Natural killer cell treated with Interleukin-12 subunit alpha and Interleukin-12 subunit beta and Interleukin-15 and Interleukin-18, amount 100 ng/mL, for 72 hours (primary cell): ENCODE results near the gene USH1C. TPM values are rescaled to one million over a fixed set of nuclear protein-coding genes. Genes with fewer than 3 reads are reported as not detected.
A peak's percentile ranks its signal among the peaks of the same experiment; 100 is the strongest.

ENCODE experiments used
- ATAC-seq, 2 donors: fragments of 150-1000 bp; cut with Tn5 transposase in 1 of 2; sonication (Bioruptor Pico), chemical (Tn5 transposase) in 1 of 2; 2 replicates each; pipeline ENCODE4 v1.10.0; 2021
- DNase-seq: peaks from one replicate; pipeline ENCODE4 v3.0.0; 2022; ENCODE audit warnings: low spot score
- H3K27ac Mint-ChIP-seq, 2 donors: 1 replicate in 1 of 2; 2 replicates in 1 of 2; pipeline ENCODE4 v1.8.0; 2022; ENCODE audit warnings: mixed read lengths in 2 of 2, mild to moderate bottlenecking in 1 of 2, moderate library complexity in 1 of 2
- H3K27me3 Mint-ChIP-seq, 2 donors: 1 replicate in 1 of 2; 2 replicates in 1 of 2; pipeline ENCODE4 v1.8.0; 2022; ENCODE audit warnings: mixed read lengths in 2 of 2
- H3K36me3 Mint-ChIP-seq: one replicate; pipeline ENCODE4 v1.8.0; 2022; ENCODE audit warnings: mixed read lengths
- H3K4me1 Mint-ChIP-seq, 2 donors: 1 replicate in 1 of 2; 2 replicates in 1 of 2; pipeline ENCODE4 v1.8.0; 2022; ENCODE audit warnings: low read depth in 2 of 2, mixed read lengths in 2 of 2, mild to moderate bottlenecking in 1 of 2
- H3K4me3 Mint-ChIP-seq: one replicate; pipeline ENCODE4 v1.8.0; 2022; ENCODE audit warnings: mixed read lengths
- H3K9me3 Mint-ChIP-seq: 2 replicates; pipeline ENCODE4 v1.8.0; 2022; ENCODE audit warnings: mixed read lengths
- total RNA-seq, 2 donors: library from RNA; stranded (reverse); gene quantifications; one replicate each; pipeline ENCODE4 v1.2.3, GENCODE V29; 2022

Gene USH1C
- total RNA-seq, 2 donors from 2014 or later = not detected

- ATAC-seq = no peak
- DNase-seq = no peak
- H3K4me3 Mint-ChIP-seq = no peak overlapping the region
- no peaks in the 10 kb centered on the region for H3K36me3 Mint-ChIP-seq
- H3K4me1 Mint-ChIP-seq = peaks cover 0 to 2% of the 10 kb centered on the region in 2 donors
- no peak overlapping the region for H3K27ac Mint-ChIP-seq
- H3K9me3 Mint-ChIP-seq = no peaks in the 10 kb centered on the region
- peaks cover 14 to 15% of the 10 kb centered on the region in 2 donors for H3K27me3 Mint-ChIP-seq
These were observed 36.4 kb downstream of the USH1C start for GRCh38 chr11:17507773-17508172.

GRCh38 chr11:17506942-17507341 is 37.3 kb downstream of the USH1C start:
- ATAC-seq = no peak
- Mint-ChIP-seq H3K36me3 (no peaks in the 10 kb centered on the region), H3K27me3 (peaks cover 11 to 12% of the 10 kb centered on the region in 2 donors), H3K4me3 (no peak overlapping the region), H3K9me3 (no peaks in the 10 kb centered on the region), H3K27ac (no peak overlapping the region), H3K4me1 (peaks cover 0 to 2% of the 10 kb centered on the region in 2 donors)
- no peak for DNase-seq

GRCh38 chr11:17506314-17506713 is 37.9 kb downstream of the USH1C start:
- no peaks in the 10 kb centered on the region for H3K9me3 Mint-ChIP-seq
- H3K27ac Mint-ChIP-seq = no peak overlapping the region
- no peak for ATAC-seq
- H3K36me3 Mint-ChIP-seq = no peaks in the 10 kb centered on the region
- peaks cover 7 to 10% of the 10 kb centered on the region in 2 donors for H3K27me3 Mint-ChIP-seq
- peaks cover 0 to 2% of the 10 kb centered on the region in 2 donors for H3K4me1 Mint-ChIP-seq
- H3K4me3 Mint-ChIP-seq = no peak overlapping the region
- DNase-seq = no peak

- Mint-ChIP-seq H3K27me3 (peaks cover 7 to 10% of the 10 kb centered on the region in 2 donors), H3K4me1 (peaks cover 0 to 2% of the 10 kb centered on the region in 2 donors), H3K9me3 (no peaks in the 10 kb centered on the region), H3K36me3 (no peaks in the 10 kb centered on the region), H3K27ac (no peak overlapping the region), H3K4me3 (no peak overlapping the region)
- DNase-seq (no peak), ATAC-seq (no peak)
These were observed 39.1 kb downstream of the USH1C start for GRCh38 chr11:17505146-17505545.

- Mint-ChIP-seq H3K27ac (no peak overlapping the region), H3K4me1 (peaks cover 0 to 2% of the 10 kb centered on the region in 2 donors), H3K9me3 (no peaks in the 10 kb centered on the region), H3K27me3 (peaks cover 7 to 10% of the 10 kb centered on the region in 2 donors), H3K4me3 (no peak overlapping the region), H3K36me3 (no peaks in the 10 kb centered on the region)
- DNase-seq = no peak
- ATAC-seq = peak; percentile 46 to 62
These were observed 39.7 kb downstream of the USH1C start for GRCh38 chr11:17504330-17505107.

GRCh38 chr11:17502630-17503029 is 41.6 kb downstream of the USH1C start:
- Mint-ChIP-seq H3K36me3 (no peaks in the 10 kb centered on the region), H3K4me3 (no peak overlapping the region), H3K9me3 (no peaks in the 10 kb centered on the region), H3K27ac (no peak overlapping the region), H3K4me1 (peaks cover 0 to 2% of the 10 kb centered on the region in 2 donors), H3K27me3 (peaks cover 0 to 3% of the 10 kb centered on the region in 2 donors)
- DNase-seq (no peak), ATAC-seq (no peak)

- H3K27ac Mint-ChIP-seq = no peak overlapping the region
- H3K4me1 Mint-ChIP-seq = peaks cover 0 to 2% of the 10 kb centered on the region in 2 donors
- H3K36me3 Mint-ChIP-seq = no peaks in the 10 kb centered on the region
- no peaks in the 10 kb centered on the region for H3K27me3 Mint-ChIP-seq
- DNase-seq (no peak), ATAC-seq (no peak)
- no peak overlapping the region for H3K4me3 Mint-ChIP-seq
- no peaks in the 10 kb centered on the region for H3K9me3 Mint-ChIP-seq
These were observed 43.5 kb downstream of the USH1C start for GRCh38 chr11:17500673-17501072.

- DNase-seq = no peak
These were observed 45.7 kb downstream of the USH1C start for GRCh38 chr11:17498475-17498874.

GRCh38 chr11:17498058-17498457 is 46.2 kb downstream of the USH1C start:
- H3K4me1 Mint-ChIP-seq = no peaks in the 10 kb centered on the region
- no peak overlapping the region for H3K27ac Mint-ChIP-seq
- H3K36me3 Mint-ChIP-seq = no peaks in the 10 kb centered on the region
- peaks cover 0 to 3% of the 10 kb centered on the region in 2 donors for H3K27me3 Mint-ChIP-seq
- H3K4me3 Mint-ChIP-seq = no peak overlapping the region
- DNase-seq (no peak), ATAC-seq (no peak)
- no peaks in the 10 kb centered on the region for H3K9me3 Mint-ChIP-seq

More at GRCh38 chr11:17498475-17498874, 45.7 kb downstream of the USH1C start:
- Mint-ChIP-seq H3K9me3 (no peaks in the 10 kb centered on the region), H3K36me3 (no peaks in the 10 kb centered on the region), H3K4me3 (no peak overlapping the region), H3K4me1 (no peaks in the 10 kb centered on the region), H3K27ac (no peak overlapping the region), H3K27me3 (peaks cover 0 to 2% of the 10 kb centered on the region in 2 donors)
- ATAC-seq = no peak

- no peak overlapping the region for H3K4me3 Mint-ChIP-seq
- H3K27me3 Mint-ChIP-seq = peaks cover 0 to 5% of the 10 kb centered on the region in 2 donors
- ATAC-seq (no peak), DNase-seq (no peak)
- no peaks in the 10 kb centered on the region for H3K9me3 Mint-ChIP-seq
- no peaks in the 10 kb centered on the region for H3K4me1 Mint-ChIP-seq
- H3K27ac Mint-ChIP-seq = no peak overlapping the region
- H3K36me3 Mint-ChIP-seq = no peaks in the 10 kb centered on the region
These were observed 47.8 kb downstream of the USH1C start for GRCh38 chr11:17496406-17496805.

- Mint-ChIP-seq H3K4me1 (no peaks in the 10 kb centered on the region), H3K36me3 (no peaks in the 10 kb centered on the region), H3K9me3 (no peaks in the 10 kb centered on the region), H3K4me3 (no peak overlapping the region), H3K27ac (no peak overlapping the region), H3K27me3 (peaks cover 7 to 9% of the 10 kb centered on the region in 2 donors)
- ATAC-seq (no peak), DNase-seq (no peak)
These were observed 50.2 kb downstream of the USH1C start for GRCh38 chr11:17494019-17494418.

- DNase-seq (no peak), ATAC-seq (no peak)
- H3K27ac Mint-ChIP-seq = no peak overlapping the region
- H3K9me3 Mint-ChIP-seq = no peaks in the 10 kb centered on the region
- H3K27me3 Mint-ChIP-seq = peaks cover 14 to 15% of the 10 kb centered on the region in 2 donors
- H3K36me3 Mint-ChIP-seq = no peaks in the 10 kb centered on the region
- H3K4me3 Mint-ChIP-seq = no peak overlapping the region
- H3K4me1 Mint-ChIP-seq = no peaks in the 10 kb centered on the region
These were observed 53.3 kb downstream of the USH1C start for GRCh38 chr11:17490938-17491337.

- DNase-seq (no peak), ATAC-seq (no peak)
- Mint-ChIP-seq H3K36me3 (no peaks in the 10 kb centered on the region), H3K27me3 (peaks cover 14 to 15% of the 10 kb centered on the region in 2 donors), H3K4me3 (no peak overlapping the region), H3K4me1 (no peaks in the 10 kb centered on the region), H3K9me3 (no peaks in the 10 kb centered on the region), H3K27ac (no peak overlapping the region)
These were observed 54.0 kb downstream of the USH1C start for GRCh38 chr11:17490232-17490631.

GRCh38 chr11:17489751-17490150 is 54.5 kb downstream of the USH1C start:
- no peak for DNase-seq
- Mint-ChIP-seq H3K4me3 (no peak overlapping the region), H3K27ac (no peak overlapping the region), H3K9me3 (no peaks in the 10 kb centered on the region), H3K4me1 (no peaks in the 10 kb centered on the region), H3K27me3 (peaks cover 14 to 15% of the 10 kb centered on the region in 2 donors), H3K36me3 (no peaks in the 10 kb centered on the region)
- ATAC-seq = no peak
